Measurements from ENCODE around the gene NFIC.
"Not testable (repeated sequence)": the region's sequence is repeated elsewhere in the genome, so short reads cannot be mapped to it uniquely, and the experiment has no call there.

NFIC gene

DNA sequence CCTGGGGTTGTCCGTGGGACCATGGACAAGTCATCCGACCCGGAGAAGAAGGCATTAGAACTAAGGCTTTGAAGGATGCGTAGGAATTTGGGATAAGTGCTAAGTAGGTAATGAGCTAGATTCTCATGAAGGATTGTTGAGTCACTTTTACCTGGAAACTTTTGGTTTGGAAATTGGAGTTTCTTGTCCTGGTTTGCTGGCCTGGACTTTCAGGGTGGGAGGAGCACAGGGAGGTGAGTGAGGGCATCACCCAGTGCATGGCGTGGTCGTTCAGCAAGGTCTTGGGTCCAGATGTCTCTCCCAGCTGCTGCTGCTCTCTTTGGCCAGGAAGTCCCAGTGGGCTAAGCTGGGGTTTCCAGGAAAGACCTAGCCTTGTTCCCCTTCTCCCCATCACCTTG is 7.6 kb downstream of the NFIC start:
- no peak for DNase-seq (ENCODE audit: low read depth)

DNA sequence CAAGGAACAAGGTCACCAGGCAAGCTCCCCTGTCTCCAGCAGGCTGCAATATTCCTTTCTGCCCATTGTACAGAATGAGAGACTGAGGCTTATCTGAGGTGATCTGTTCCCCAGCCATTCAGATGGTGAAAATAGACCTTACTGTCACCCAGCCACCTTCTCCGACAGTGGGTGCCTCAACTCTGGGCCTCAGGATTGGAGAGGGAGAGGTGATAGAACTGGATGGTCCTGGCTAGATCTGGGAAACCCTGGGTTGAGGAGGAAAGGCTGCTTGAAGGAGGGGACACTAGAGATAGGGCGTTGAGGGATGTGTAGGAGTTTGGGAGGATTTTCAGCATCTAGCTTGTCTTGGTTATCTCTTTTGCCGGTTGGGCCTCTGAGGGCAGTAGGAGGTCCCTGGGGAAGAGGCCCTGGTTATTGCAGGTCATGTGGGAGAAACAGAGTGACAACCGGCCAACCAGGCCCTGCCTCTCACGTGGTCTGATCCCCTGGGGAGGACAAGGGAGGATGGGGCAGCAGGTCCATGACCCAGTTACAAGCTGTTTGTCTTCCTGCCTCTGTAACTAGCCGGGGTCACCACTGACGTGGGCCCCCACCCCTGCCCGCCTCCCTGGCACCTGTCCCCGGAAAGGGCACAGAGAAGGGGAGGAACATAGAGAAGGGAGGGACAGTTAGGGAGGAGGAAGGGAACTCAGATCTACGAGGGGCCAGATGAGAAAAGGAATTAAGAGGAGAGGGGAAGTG is 8.2 kb downstream of the NFIC start:
- DNase-seq (ENCODE audit: low read depth), result no peak

GRCh38 chr19:3375221-3376090 is 9.1 kb downstream of the NFIC start:
- no peak for DNase-seq (ENCODE audit: low read depth)

- not testable (repeated sequence) for DNase-seq (ENCODE audit: low read depth)
Measured at GRCh38 chr19:3376091-3376455, 9.7 kb downstream of the NFIC start.

- no peak for DNase-seq (ENCODE audit: low read depth)
Measured at GRCh38 chr19:3378352-3379150, 12.2 kb downstream of the NFIC start.

DNA sequence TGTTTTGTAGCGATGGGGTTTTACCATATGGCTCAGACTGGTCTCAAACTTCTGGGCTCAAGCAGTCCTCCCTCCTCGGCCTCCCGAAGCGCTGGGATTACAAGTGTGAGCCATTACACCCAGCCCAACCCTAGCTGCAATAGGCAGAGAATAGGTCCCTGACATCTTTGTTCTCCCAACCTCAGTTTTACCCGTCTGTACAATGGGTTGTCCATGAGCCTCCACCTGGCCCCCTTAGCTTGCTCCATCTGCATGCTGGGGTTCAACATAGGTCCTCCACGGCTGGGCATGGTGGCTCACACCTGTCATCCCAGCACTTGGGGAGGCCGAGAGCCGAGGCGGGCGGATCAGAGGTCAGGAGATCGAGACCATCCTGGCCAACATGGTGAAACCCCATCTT is 14.4 kb downstream of the NFIC start:
- DNase-seq (ENCODE audit: low read depth), result no peak

GRCh38 chr19:3381701-3382372 is 15.5 kb downstream of the NFIC start:
- DNase-seq (ENCODE audit: low read depth), result no peak

- no peak for DNase-seq (ENCODE audit: low read depth)
Measured at GRCh38 chr19:3382460-3383100, 16.2 kb downstream of the NFIC start.

GRCh38 chr19:3383121-3383722 is 16.8 kb downstream of the NFIC start:
- no peak for DNase-seq (ENCODE audit: low read depth)

GRCh38 chr19:3386447-3387234 is 20.3 kb downstream of the NFIC start:
- DNase-seq (ENCODE audit: low read depth), result no peak

- no peak for DNase-seq (ENCODE audit: low read depth)
Measured at GRCh38 chr19:3387645-3388589, 21.5 kb downstream of the NFIC start.

GRCh38 chr19:3389446-3389778 is 23.0 kb downstream of the NFIC start:
- no peak for DNase-seq (ENCODE audit: low read depth)

DNA sequence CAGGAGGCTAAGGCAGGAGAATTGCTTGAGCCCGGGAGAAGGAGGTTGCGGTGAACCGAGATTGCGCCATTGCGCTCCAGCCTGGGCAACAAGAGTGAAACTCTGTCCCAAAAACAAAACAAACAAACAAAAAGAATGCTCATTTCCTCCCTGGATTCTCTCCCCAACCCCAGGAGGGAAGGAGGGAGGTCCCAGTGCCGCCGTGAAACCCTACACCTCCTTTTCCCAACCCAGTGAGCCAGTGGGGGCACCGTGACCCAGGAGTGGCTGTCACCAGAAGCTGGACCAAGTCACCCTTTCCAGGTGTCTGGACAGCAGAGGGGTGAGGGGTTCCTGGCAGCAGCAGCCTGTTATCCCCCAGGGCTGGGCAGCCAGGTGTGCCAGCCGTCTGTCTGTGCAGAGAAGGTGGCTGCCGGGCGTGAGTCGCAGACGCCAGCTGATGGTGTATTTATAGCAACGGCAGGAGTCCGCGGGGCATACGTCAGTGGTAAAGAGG is 23.5 kb downstream of the NFIC start:
- DNase-seq (ENCODE audit: low read depth), result no peak

- not testable (repeated sequence) for DNase-seq (ENCODE audit: low read depth)
Measured at GRCh38 chr19:3391911-3392310, 25.5 kb downstream of the NFIC start.

DNA sequence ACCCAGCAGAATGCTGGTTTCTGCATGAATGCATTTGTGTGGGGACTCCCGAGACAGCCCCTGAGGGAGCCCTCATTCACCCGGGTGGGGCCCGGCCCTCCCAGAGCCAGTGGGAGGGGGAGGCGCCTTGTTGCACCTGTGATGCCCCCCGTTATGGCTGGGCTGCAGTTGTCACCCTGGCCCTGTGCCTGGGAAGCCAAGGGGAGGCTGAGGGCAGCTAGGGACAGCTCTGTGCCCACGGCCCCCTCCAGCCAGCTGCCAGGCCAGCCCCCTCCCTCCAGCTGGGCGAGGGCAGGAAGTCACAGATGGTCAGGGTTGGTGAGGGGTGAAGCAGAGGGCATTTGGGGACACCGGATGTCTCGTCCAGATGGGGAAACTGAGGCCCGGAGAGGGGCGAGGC is 26.1 kb downstream of the NFIC start:
- no peak for DNase-seq (ENCODE audit: low read depth)

GRCh38 chr19:3396881-3397265 is 30.5 kb downstream of the NFIC start:
- no peak for DNase-seq (ENCODE audit: low read depth)

DNA sequence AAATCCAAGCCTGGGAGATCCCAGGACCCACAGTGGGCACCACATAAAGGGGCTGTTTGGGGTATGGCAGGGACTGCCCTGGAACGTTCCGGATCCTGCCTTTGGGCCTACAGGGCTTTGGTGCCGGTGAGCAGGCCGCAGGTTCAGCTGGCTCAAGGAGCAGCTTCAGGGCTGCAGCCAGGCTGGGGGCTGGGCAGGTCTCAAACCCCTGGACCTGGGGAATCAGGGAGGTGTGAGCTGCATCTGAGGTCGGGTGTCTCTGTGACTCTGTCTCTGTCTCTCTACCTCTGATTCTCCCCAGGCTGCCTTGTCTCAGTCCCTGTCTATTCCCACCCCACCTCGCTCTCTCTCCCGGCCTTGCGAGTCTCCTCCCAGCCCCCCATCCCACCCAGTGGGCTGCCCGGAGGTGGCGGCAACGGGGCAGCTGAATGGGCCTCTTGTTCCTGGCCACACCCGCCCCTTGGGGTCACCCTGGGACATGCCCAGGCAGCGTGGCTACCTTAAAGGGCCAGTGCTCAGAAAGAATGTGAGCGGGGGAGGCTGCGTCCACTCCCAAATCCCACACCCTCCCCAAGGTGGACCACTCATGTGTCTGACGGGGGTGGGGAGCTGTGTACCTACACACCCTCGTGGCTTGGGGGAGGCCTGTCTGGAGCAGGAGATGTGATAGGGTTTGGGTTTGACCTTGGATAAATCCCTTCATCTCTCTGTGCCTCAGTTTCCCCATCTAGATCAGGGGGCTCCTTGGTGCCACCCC is 31.1 kb downstream of the NFIC start:
- DNase-seq (ENCODE audit: low read depth), result no peak

- no peak for DNase-seq (ENCODE audit: low read depth)
Measured at GRCh38 chr19:3398114-3398899, 31.9 kb downstream of the NFIC start.
